ENCODE measurements around the gene NUP58. TPM values are rescaled to one million over a fixed set of nuclear protein-coding genes. Genes with fewer than 3 reads are reported as not detected.

The NUP58 gene
- total and polyA plus RNA-seq, 2 experiments from 2014 or later, result 22.6 to 54.8 TPM

GRCh38 chr13:25380741-25381324 lies 79.4 kb downstream of the NUP58 start:
- TF ChIP-seq EZH2phosphoT487 (IDR thresholded peaks at IDR 0.05; ENCODE audit: insufficient read depth, low read depth), result no peak
- TF ChIP-seq EZH2 (IDR thresholded peaks at IDR 0.05; ENCODE audit: insufficient read depth, poor library complexity, severe bottlenecking), result no peak
- 34 to 37% methylated on average over 7 of the region's 7 CpGs for WGBS, 2 experiments (ENCODE audit: low coverage in 1 of 2, low lambda C conversion rate in 2 of 2, missing lambda C conversion rate in 2 of 2)
- no peaks in the 10 kb centered on the region for H3K79me2 ChIP-seq (ENCODE audit: insufficient read depth)
- H2AFZ ChIP-seq, result no peak overlapping the region
- peaks cover 6% of the 10 kb centered on the region for H3K27me3 ChIP-seq (replicated peaks; ENCODE audit: insufficient read depth)
- no peak overlapping the region for H3K4me2 ChIP-seq (ENCODE audit: unreplicated experiment)
- no peaks in the 10 kb centered on the region for H4K20me1 ChIP-seq (ENCODE audit: insufficient read depth)
- no peak for DNase-seq
- no peaks in the 10 kb centered on the region for H3K36me3 ChIP-seq (ENCODE audit: low read depth)
- no peak overlapping the region for H3K4me3 ChIP-seq
- in situ Hi-C loops (cut with MboI), result no loop called here
- H3K4me1 ChIP-seq (ENCODE audit: insufficient read depth), result no peaks in the 10 kb centered on the region
- no peaks in the 10 kb centered on the region for H3K9me2 ChIP-seq (ENCODE audit: insufficient read depth)
- H3K9me3 ChIP-seq (ENCODE audit: low read depth), result no peaks in the 10 kb centered on the region
- no peaks in the 10 kb centered on the region for H3F3A ChIP-seq (ENCODE audit: insufficient read depth)
- no peak overlapping the region for H3K9ac ChIP-seq
- H3K27ac ChIP-seq, result no peak overlapping the region

- Histone ChIP-seq H4K20me1 (ENCODE audit: insufficient read depth) (no peaks in the 10 kb centered on the region), H3F3A (ENCODE audit: insufficient read depth) (no peaks in the 10 kb centered on the region), H3K4me3 (no peak overlapping the region), H3K4me2 (ENCODE audit: unreplicated experiment) (no peak overlapping the region), H2AFZ (no peak overlapping the region), H3K27me3 (replicated peaks; ENCODE audit: insufficient read depth) (no peaks in the 10 kb centered on the region; the same call in none of the 2 replicates), H3K27ac (no peak overlapping the region), H3K9me2 (ENCODE audit: insufficient read depth) (no peaks in the 10 kb centered on the region), H3K36me3 (ENCODE audit: low read depth) (no peaks in the 10 kb centered on the region), H3K79me2 (ENCODE audit: insufficient read depth) (no peaks in the 10 kb centered on the region), H3K9me3 (ENCODE audit: low read depth) (no peaks in the 10 kb centered on the region), H3K4me1 (ENCODE audit: insufficient read depth) (no peaks in the 10 kb centered on the region), H3K9ac (no peak overlapping the region)
- no peak for TF ChIP-seq EZH2phosphoT487 (IDR thresholded peaks at IDR 0.05; ENCODE audit: insufficient read depth, low read depth)
- TF ChIP-seq EZH2 (IDR thresholded peaks at IDR 0.05; ENCODE audit: insufficient read depth, poor library complexity, severe bottlenecking), result no peak
- in situ Hi-C loops (cut with MboI), result no loop called here
- DNase-seq, result no peak
- 17% methylated on average over 4 of the region's 4 CpGs for WGBS, 2 experiments (ENCODE audit: low coverage in 1 of 2, low lambda C conversion rate in 2 of 2, missing lambda C conversion rate in 2 of 2)
These were observed 83.5 kb downstream of the NUP58 start for GRCh38 chr13:25384758-25385410.

- Histone ChIP-seq H3K27me3 (replicated peaks; ENCODE audit: insufficient read depth) (no peaks in the 10 kb centered on the region), H4K20me1 (ENCODE audit: insufficient read depth) (no peaks in the 10 kb centered on the region), H3K4me2 (ENCODE audit: unreplicated experiment) (no peak overlapping the region), H3K4me1 (ENCODE audit: insufficient read depth) (no peaks in the 10 kb centered on the region), H3K4me3 (no peak overlapping the region), H3K9me3 (ENCODE audit: low read depth) (no peaks in the 10 kb centered on the region), H2AFZ (no peak overlapping the region), H3K9ac (no peak overlapping the region), H3F3A (ENCODE audit: insufficient read depth) (no peaks in the 10 kb centered on the region), H3K79me2 (ENCODE audit: insufficient read depth) (no peaks in the 10 kb centered on the region), H3K27ac (no peak overlapping the region), H3K36me3 (ENCODE audit: low read depth) (no peaks in the 10 kb centered on the region), H3K9me2 (ENCODE audit: insufficient read depth) (no peaks in the 10 kb centered on the region)
- in situ Hi-C loops (cut with MboI), result no loop called here
- 37 to 43% methylated on average over 4 of the region's 4 CpGs for WGBS, 2 experiments (ENCODE audit: low coverage in 1 of 2, low lambda C conversion rate in 2 of 2, missing lambda C conversion rate in 2 of 2)
- no peak for TF ChIP-seq EZH2 (IDR thresholded peaks at IDR 0.05; ENCODE audit: insufficient read depth, poor library complexity, severe bottlenecking)
- TF ChIP-seq EZH2phosphoT487 (IDR thresholded peaks at IDR 0.05; ENCODE audit: insufficient read depth, low read depth), result no peak
- DNase-seq, result no peak
These were observed 90.5 kb downstream of the NUP58 start for GRCh38 chr13:25391932-25392331.

Other genes with a start within 250 kb of the NUP58 start
- gene PABPC3, start 205.5 kb upstream of the NUP58 start, total RNA-seq (2014; rRNA removed; shearing (Covaris generic)), result under 0.01 TPM in 2 replicates
- gene PABPC3, start 205.5 kb upstream of the NUP58 start, polyA plus RNA-seq (2016; fragmentation: Nextera tagmentation; extraction: Ambion mirVana), result 0.18 and 0.20 TPM in 2 replicates
- not detected in 2 replicates for gene AMER2, start 129.3 kb upstream of the NUP58 start, total RNA-seq (2014; rRNA removed; shearing (Covaris generic))
- gene AMER2, start 129.3 kb upstream of the NUP58 start, polyA plus RNA-seq (2016; fragmentation: Nextera tagmentation; extraction: Ambion mirVana), result not detected in 2 replicates
- gene MTMR6, start 14.1 kb upstream of the NUP58 start, total RNA-seq (2014; rRNA removed; shearing (Covaris generic)), result 37.2 and 40.8 TPM in 2 replicates
- gene MTMR6, start 14.1 kb upstream of the NUP58 start, polyA plus RNA-seq (2016; fragmentation: Nextera tagmentation; extraction: Ambion mirVana), result 25.5 and 26.1 TPM in 2 replicates
- gene ATP8A2, start 70.3 kb downstream of the NUP58 start, total RNA-seq (2014; rRNA removed; shearing (Covaris generic)), result under 0.01 TPM in 1 of 2 replicates, not detected in the other
- gene ATP8A2, start 70.3 kb downstream of the NUP58 start, polyA plus RNA-seq (2016; fragmentation: Nextera tagmentation; extraction: Ambion mirVana), result 0.05 TPM in 2 replicates